HG03280 (cell line): Measurements from ENCODE around the gene IFFO2.

Source experiments
- ATAC-seq: cut with Tn5 transposase; IDR thresholded peaks from one replicate; pipeline ENCODE4 v1.9.1; 2021; ENCODE audit warnings: mild to moderate bottlenecking, moderate library complexity; ENCODE audit not compliant: unreplicated experiment

Gene IFFO2

DNA sequence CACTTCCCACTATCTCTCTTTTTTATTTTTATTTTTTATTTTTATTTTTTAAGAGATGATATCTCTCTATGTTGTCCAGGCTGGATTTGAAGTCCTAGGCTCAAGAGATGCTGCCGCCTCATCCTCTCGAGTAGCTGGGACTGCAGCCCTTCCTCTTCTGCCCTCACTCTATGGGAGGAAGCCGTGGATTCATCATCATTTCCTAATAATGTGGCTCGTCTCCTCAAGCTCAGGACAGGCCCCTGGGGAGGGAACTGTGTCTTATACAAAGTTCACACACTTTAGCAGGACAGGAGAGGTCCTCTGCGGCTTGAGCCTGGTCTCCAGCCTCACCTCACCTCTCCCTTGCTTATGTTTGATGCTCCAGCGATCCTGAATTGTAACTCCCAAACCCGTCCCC lies 16.5 kb upstream of the IFFO2 start:
- no peak for ATAC-seq

GRCh38 chr1:18972531-18972930 lies 16.1 kb upstream of the IFFO2 start:
- no peak for ATAC-seq

- no peak for ATAC-seq
Observed at GRCh38 chr1:18970762-18971161, 14.3 kb upstream of the IFFO2 start.

- ATAC-seq: no peak
Observed at GRCh38 chr1:18970358-18970757, 13.9 kb upstream of the IFFO2 start.

GRCh38 chr1:18967066-18967690 lies 10.7 kb upstream of the IFFO2 start:
- ATAC-seq: no peak

DNA sequence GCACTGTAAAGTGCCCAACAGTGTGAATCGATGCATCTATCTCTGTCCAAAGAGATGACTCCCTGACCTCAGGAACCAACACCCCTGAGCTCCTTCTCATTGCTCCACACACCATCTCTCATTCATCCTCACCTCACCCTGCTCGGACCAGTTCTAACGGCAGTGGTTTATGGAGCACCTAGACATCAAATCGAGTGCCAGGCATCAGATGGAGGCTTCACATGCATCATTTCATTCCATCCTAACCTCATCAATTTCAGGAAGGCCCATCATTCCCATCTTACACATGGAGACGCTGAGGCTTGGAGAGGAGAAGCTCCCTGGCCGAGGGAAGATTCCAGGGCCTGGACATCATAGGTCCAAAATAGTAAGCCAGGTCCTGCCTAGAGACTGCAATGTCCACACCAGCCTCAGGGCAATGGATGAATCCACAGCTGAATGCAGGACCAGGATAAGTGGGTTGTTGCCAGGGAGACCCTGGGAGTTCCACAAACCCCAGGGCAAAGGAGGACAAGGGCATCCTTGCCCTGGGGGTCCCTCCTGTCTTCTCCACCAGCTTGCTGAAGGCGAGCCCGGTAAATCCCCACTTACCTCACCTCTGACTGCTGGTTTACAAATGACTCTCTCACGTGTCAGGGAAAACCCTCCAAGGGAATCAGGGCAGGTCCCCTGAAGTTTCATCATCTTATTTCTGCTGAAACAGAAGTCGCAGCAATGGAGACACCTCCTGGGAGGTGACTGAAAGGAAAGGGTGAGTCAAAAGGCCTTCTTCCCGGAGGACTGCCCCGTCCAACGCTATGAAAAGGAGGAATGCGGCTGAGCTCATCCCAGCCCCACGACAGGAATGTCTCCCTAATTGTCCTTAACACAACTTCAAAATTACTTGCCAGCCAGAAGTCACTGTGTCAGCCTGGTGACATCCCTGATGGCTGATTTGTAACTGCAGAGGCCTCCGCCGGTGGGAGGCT lies 9.0 kb upstream of the IFFO2 start:
- no peak for ATAC-seq

GRCh38 chr1:18963968-18964367 lies 7.5 kb upstream of the IFFO2 start:
- no peak for ATAC-seq

DNA sequence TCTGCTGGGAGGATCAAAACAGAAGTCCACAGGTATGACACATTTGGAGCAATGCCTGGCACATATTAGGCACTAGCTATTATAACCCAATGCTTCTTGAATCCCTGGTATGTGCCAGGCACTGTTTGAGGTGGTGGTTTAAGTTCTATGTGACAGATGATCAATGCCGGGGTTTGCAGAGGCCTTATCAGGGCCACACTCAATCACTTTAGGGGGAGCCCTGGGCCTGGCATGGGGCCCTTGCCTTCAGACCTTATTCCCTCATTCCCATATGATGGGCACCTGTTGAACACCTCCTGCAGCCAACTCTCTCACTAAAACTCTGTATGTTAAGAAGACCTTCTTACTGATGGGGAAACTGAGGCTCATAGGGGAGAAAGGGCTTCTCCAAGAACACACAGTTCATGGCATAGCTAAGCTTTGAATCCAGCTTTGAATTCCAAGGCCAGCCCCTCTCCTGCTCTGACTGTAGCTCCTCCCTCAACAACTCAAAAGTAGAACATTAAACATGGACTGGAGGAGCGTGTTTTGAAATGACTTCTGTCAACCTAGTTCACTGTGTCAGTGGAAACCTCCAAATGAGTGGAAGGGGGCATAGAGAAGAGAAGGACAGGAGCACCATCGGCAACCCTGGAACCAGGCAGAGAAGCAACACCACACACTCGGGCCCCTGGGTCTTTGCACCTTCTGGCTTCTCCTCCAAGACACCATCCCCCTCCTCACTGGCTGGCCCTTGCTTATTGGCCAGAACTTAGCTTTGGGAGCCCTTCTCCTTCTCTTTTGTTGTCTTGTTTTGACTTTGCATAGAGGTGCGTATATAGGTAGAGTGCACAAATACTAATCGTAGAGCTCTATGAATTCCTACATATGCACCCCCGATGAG lies 6.6 kb upstream of the IFFO2 start:
- no peak for ATAC-seq

GRCh38 chr1:18962121-18962721 lies 5.7 kb upstream of the IFFO2 start:
- no peak for ATAC-seq

DNA sequence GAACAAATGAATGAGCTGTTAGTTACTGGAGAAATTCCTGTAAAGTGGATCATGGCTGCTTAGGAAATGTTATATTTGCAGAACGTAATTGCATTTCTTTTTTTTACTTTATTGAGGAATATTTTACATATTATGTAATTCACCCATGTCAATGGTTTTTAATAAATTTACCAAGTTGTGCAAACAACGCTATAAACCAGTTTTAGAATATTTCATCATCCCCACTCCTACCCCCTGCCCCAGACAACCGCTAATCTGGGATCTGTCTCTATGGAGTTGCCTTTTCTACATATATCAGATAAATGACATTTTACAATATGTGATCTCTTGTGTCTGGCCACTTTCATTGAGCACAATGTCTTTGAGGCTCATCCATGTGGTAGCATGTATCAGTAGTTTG lies 4.3 kb upstream of the IFFO2 start:
- ATAC-seq: no peak

DNA sequence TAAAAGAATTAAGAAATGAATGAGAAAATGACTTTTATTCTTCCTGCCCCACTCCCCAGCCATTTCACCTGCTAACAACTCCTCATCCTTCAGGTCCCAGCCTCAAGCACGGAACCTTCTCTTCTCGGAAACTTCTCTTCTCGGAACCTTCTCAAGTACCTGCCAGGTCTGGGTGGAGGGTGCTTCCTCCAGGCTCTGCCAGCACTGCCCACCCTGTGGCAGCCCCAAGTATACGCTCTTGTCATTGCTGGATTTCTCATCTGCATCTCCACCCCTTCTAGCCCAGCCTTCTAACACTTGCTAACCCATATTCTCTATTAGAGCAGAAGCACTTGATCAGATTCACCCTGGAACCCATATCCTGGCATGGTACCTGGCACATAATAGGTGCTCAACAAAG lies 3.9 kb upstream of the IFFO2 start:
- no peak for ATAC-seq

GRCh38 chr1:18959591-18959990 lies 3.1 kb upstream of the IFFO2 start:
- ATAC-seq: no peak

GRCh38 chr1:18957532-18958300 lies 1.2 kb upstream of the IFFO2 start:
- no peak for ATAC-seq

- no peak for ATAC-seq
Observed at GRCh38 chr1:18957136-18957521, 653 bp upstream of the IFFO2 start.

GRCh38 chr1:18955441-18956192 lies 859 bp downstream of the IFFO2 start:
- ATAC-seq: peak; percentile 18

GRCh38 chr1:18955131-18955440 lies 1.4 kb downstream of the IFFO2 start:
- ATAC-seq: no peak

GRCh38 chr1:18954270-18955071 lies 2.0 kb downstream of the IFFO2 start:
- ATAC-seq: no peak

DNA sequence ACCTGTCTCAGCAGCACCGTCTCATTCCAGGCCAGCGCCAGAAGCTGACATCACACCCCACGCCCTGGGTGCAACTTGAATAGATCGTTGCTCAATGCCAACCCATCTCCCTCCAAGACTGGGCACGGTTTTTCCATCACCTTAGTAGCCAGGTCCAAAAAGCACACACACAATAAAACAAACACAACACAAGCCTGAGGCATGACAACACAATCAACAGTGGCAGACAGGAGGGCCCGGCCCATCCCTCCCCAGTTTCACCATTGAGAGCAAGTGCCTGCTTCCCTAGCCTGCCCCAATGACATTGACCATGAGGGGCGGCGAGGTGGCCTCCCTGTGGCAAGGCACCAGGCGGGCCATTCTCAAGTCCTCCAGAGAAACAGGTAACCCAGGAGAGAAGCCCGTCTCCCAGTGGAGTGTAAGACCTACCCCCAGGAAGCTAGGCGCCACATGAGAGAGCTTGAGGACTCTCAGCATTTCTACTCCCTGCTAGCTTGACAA lies 2.7 kb downstream of the IFFO2 start:
- ATAC-seq: no peak
